ENCODE measurements around the gene TMED8. TPM values are rescaled to one million over a fixed set of nuclear protein-coding genes. Genes with fewer than 3 reads are reported as not detected.

TMED8 gene
- polyA plus RNA-seq, 1 donor (not counting 4 experiments of a cell fraction or from before 2014, with no cell fraction given), result 7.3 TPM

DNA sequence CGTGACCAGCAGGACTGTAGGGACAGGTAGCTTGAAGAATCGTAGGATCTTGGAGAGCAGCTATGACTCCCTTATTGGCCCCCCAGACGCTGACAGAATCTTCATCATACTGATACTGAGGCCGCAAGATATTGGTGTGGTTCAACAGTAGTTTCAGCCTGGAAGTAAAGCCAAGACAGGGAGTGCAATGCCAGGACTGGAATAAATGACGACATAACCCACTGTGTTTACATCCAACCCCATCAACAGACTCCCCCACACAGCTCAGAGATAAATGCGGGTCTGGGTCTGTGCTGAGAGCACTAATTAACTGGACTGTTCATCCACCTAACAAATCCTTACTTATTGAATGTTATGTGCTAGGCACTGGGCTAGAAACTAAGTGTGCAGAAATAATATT, 29.8 kb upstream of the TMED8 start:
- TF ChIP-seq EZH2 (IDR thresholded peaks at IDR 0.05; ENCODE audit: low read length), result no peak
- TF ChIP-seq, protein P1, sequence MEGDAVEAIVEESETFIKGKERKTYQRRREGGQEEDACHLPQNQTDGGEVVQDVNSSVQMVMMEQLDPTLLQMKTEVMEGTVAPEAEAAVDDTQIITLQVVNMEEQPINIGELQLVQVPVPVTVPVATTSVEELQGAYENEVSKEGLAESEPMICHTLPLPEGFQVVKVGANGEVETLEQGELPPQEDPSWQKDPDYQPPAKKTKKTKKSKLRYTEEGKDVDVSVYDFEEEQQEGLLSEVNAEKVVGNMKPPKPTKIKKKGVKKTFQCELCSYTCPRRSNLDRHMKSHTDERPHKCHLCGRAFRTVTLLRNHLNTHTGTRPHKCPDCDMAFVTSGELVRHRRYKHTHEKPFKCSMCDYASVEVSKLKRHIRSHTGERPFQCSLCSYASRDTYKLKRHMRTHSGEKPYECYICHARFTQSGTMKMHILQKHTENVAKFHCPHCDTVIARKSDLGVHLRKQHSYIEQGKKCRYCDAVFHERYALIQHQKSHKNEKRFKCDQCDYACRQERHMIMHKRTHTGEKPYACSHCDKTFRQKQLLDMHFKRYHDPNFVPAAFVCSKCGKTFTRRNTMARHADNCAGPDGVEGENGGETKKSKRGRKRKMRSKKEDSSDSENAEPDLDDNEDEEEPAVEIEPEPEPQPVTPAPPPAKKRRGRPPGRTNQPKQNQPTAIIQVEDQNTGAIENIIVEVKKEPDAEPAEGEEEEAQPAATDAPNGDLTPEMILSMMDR (optimal IDR thresholded peaks at IDR 0.05 in 1 of 3, IDR thresholded peaks at IDR 0.05 in 1 of 3, conservative IDR thresholded peaks at IDR 0.05 in 1 of 3; ENCODE audit: extremely low read depth in 1 of 3, insufficient read depth in 2 of 3, low read length in 3 of 3), result no peak
- Histone ChIP-seq H3K27me3 (ENCODE audit: control insufficient read depth, extremely low read depth, insufficient read depth, low read length) (no peaks in the 10 kb centered on the region), H3K9ac (ENCODE audit: control insufficient read depth, extremely low read depth, insufficient read depth, low read length) (no peak overlapping the region), H3K9me3 (ENCODE audit: control insufficient read depth, low read depth, low read length) (no peaks in the 10 kb centered on the region), H2AFZ (ENCODE audit: control insufficient read depth, low read length) (no peak overlapping the region), H3K4me1 (ENCODE audit: control insufficient read depth, extremely low read depth, insufficient read depth, low read length) (no peaks in the 10 kb centered on the region), H4K20me1 (ENCODE audit: control insufficient read depth, extremely low read depth, insufficient read depth, low read length) (no peaks in the 10 kb centered on the region), H3K36me3 (ENCODE audit: control insufficient read depth in 2 of 2, extremely low read depth in 1 of 2, insufficient read depth in 2 of 2, low read length in 2 of 2) (peaks cover 0 to 1% of the 10 kb centered on the region in 2 experiments), H3K4me3 (ENCODE audit: control insufficient read depth in 2 of 3, extremely low read depth in 1 of 3, insufficient read depth in 2 of 3, low read depth in 1 of 3, low read length in 3 of 3) (no peak overlapping the region), H3K4me2 (ENCODE audit: control insufficient read depth, extremely low read depth, insufficient read depth, low read depth, low read length) (no peak overlapping the region), H3K9me1 (ENCODE audit: control insufficient read depth, extremely low read depth, insufficient read depth, low read length) (no peaks in the 10 kb centered on the region), H3K79me2 (ENCODE audit: control insufficient read depth, insufficient read depth, low read length) (no peaks in the 10 kb centered on the region), H3K27ac (ENCODE audit: control insufficient read depth, insufficient read depth, low read length) (no peak overlapping the region)
- no peak for DNase-seq (ENCODE audit: low read depth, low spot score)
- no peak for FAIRE-seq
- dilution Hi-C loops (cut with MboI; ENCODE audit: extremely low pct_ligation_motif_present, low sequenced_read_pairs), result no loop called here

DNA sequence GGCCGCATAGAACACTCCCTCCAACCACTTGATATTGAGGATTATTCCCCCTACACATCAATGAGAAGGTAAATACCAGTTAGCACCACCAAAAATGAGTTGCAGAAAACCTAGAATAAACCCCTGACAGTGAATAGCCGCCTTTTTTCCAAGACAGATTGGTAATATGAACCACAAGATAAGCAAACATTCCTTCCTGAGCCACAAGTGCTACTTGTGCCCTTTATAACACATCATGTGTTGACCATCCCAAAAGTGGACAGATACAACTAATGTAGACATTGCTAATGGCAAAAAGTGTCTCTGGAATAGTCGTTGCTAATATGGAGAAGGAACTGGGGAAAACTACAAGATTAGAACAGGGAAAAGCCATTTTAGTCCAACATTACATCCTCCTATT, 29.2 kb upstream of the TMED8 start:
- Histone ChIP-seq H3K36me3 (ENCODE audit: control insufficient read depth in 2 of 2, extremely low read depth in 1 of 2, insufficient read depth in 2 of 2, low read length in 2 of 2) (peaks cover 0 to 1% of the 10 kb centered on the region in 2 experiments), H3K27me3 (ENCODE audit: control insufficient read depth, extremely low read depth, insufficient read depth, low read length) (no peaks in the 10 kb centered on the region), H2AFZ (ENCODE audit: control insufficient read depth, low read length) (no peak overlapping the region), H4K20me1 (ENCODE audit: control insufficient read depth, extremely low read depth, insufficient read depth, low read length) (no peaks in the 10 kb centered on the region), H3K9me3 (ENCODE audit: control insufficient read depth, low read depth, low read length) (no peaks in the 10 kb centered on the region), H3K4me2 (ENCODE audit: control insufficient read depth, extremely low read depth, insufficient read depth, low read depth, low read length) (no peak overlapping the region), H3K4me3 (ENCODE audit: control insufficient read depth in 2 of 3, extremely low read depth in 1 of 3, insufficient read depth in 2 of 3, low read depth in 1 of 3, low read length in 3 of 3) (no peak overlapping the region), H3K4me1 (ENCODE audit: control insufficient read depth, extremely low read depth, insufficient read depth, low read length) (no peaks in the 10 kb centered on the region), H3K9me1 (ENCODE audit: control insufficient read depth, extremely low read depth, insufficient read depth, low read length) (no peaks in the 10 kb centered on the region), H3K9ac (ENCODE audit: control insufficient read depth, extremely low read depth, insufficient read depth, low read length) (no peak overlapping the region), H3K79me2 (ENCODE audit: control insufficient read depth, insufficient read depth, low read length) (no peaks in the 10 kb centered on the region), H3K27ac (ENCODE audit: control insufficient read depth, insufficient read depth, low read length) (no peak overlapping the region)
- DNase-seq (ENCODE audit: low read depth, low spot score), result no peak
- TF ChIP-seq, protein P1 (optimal IDR thresholded peaks at IDR 0.05 in 1 of 3, IDR thresholded peaks at IDR 0.05 in 1 of 3, conservative IDR thresholded peaks at IDR 0.05 in 1 of 3; ENCODE audit: extremely low read depth in 1 of 3, insufficient read depth in 2 of 3, low read length in 3 of 3), result no peak
- TF ChIP-seq EZH2 (IDR thresholded peaks at IDR 0.05; ENCODE audit: low read length), result no peak
- dilution Hi-C loops (cut with MboI; ENCODE audit: extremely low pct_ligation_motif_present, low sequenced_read_pairs), result no loop called here
- FAIRE-seq, result no peak

Data from keratinocyte (primary cell).